ENCODE data around the gene ASMT.
"Not testable (repeated sequence)": the region's sequence is repeated elsewhere in the genome, so short reads cannot be mapped to it uniquely, and the experiment has no call there.

Gene ASMT

GRCh38 chrX:1652011-1652811 is 37.4 kb downstream of the ASMT start:
- ATAC-seq: not testable (repeated sequence)

DNA sequence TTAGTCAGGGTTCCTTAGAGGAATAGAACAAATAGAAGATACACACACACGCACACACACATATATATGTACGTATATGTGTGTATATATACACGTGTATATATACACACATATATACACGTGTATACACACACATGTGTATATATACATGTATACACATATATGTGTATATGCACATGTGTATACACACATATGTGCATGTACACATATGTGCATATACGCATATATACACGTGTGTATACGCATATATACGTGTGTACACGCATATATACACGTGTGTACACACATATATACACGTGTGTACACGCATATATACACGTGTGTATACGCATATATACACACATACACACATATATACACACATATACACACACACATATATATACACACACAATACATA is 41.5 kb downstream of the ASMT start:
- no peak for ATAC-seq

DNA sequence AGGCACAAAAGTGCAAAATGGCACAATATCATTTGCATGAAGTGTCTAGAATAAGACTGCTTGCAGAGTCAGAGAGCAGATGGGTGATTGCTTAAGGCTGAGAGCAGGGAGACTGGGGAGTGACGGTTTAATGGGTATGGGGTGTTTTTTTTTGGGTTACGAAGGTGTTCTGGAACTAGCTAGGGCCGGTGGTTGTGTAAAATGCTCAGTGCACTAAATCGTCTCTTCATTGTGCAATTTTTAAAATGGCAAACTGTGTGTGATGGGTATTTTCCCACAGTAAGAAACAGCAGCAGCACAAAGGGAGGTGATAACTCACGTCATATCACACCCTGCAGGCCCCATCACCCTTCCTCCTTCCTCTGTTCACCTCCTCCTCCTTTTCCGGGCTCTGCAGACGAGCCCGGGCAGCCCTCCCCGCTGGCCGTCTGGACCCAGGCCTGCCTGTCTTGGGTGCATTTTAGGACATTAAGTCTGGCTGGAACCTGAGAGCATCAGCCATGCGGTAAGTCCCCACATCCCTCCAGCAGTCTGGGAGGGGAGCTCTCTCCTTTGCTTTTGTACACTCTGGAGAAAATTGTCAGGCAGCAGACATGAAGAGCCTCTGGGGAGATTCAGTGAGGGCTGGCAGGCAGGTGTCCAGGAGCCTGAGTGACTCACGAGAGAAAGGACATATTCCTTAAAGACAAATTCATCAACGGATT is 42.7 kb downstream of the ASMT start:
- peak; percentile 38 to 92 for ATAC-seq

- no peak for ATAC-seq
Observed at GRCh38 chrX:1658071-1658491, 43.2 kb downstream of the ASMT start.

- no peak for ATAC-seq
Observed at GRCh38 chrX:1659664-1660461, 45.0 kb downstream of the ASMT start.

- peak in 1 of 2 donors; percentile 94 for ATAC-seq
Observed at GRCh38 chrX:1661048-1661921, 46.4 kb downstream of the ASMT start.

- ATAC-seq: peak in 1 of 2 donors; percentile 23
Observed at GRCh38 chrX:1661922-1662221, 47.0 kb downstream of the ASMT start.

DNA sequence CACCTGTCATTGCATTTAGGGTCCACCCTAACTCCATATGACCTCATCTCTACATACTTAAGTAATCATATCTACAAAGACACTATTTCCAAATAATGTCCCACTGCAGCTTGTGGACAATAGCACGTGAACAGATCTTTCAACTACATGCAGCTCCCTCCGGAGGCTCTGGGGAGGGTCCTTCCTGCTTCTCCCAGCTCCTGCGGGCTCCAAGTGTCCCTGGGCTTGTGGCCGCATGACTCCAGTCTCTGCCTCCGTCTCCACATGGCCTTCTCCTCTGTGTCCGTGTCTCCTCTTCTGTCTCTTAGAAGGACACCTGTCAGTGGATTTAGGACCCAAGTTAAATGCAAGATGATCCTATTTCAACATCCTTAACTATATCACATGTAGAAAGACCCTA is 52.7 kb downstream of the ASMT start:
- ATAC-seq: no peak

GRCh38 chrX:1673337-1673736 is 58.5 kb downstream of the ASMT start:
- no peak for ATAC-seq

DNA sequence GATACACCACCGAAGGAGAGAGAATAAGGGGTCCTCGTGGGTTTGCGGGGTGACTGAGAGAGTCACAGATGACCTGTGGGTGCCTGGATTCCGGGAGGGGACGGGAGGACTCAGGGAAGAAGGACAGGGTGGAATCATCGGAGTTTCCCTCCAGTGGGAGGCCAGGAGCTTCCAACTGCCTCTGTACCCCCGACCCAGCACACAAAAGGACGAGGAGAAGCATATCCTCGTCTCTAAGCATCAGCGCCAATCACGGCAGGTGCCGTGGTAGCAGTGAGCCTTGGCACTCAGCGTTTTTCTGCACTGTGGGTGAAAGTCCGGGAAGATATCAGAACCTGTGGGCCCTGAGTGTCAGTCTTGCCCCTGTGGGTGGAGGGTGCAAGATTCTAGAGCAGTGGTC is 62.0 kb downstream of the ASMT start:
- ATAC-seq: no peak

DNA sequence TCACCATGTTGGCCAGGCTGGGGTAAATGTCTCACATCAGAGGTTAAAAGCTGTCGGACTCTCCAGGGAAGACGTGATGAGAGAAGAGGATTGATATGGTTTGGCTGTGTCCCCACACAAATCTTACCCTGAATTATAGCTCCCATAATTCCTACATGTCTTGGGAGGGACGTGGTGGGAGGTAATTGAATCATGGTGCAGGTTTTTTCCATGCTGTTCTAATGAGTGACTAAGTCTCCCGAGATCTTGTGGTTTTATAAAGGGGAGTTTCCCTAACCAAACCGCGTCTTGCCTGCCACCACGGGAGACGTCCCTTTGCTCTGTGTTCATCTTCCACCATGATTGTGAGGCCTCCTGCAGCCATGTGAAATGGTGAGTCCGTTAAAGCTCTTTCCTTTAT is 64.4 kb downstream of the ASMT start:
- peak; percentile 81 to 94 for ATAC-seq

GRCh38 chrX:1681439-1681838 is 66.6 kb downstream of the ASMT start:
- no peak for ATAC-seq

DNA sequence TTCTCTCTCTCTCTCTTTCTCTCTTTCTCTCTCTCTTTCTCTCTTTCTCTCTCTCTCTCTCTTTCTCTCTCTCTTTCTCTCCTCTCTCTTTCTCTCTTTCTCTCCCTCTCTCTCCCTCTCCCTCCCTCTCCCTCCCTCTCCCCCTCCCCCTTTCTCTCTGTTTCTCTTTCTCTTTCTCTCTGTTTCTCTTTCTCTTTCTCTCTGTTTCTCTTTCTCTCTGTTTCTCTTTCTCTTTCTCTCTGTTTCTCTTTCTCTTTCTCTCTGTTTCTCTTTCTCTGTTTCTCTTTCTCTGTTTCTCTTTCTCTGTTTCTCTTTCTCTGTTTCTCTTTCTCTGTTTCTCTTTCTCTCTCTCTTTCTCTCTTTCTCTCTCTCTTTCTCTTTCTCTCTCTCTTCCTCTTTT is 67.0 kb downstream of the ASMT start:
- not testable (repeated sequence) for ATAC-seq

- not testable (repeated sequence) for ATAC-seq
Observed at GRCh38 chrX:1682501-1682900, 67.6 kb downstream of the ASMT start.

DNA sequence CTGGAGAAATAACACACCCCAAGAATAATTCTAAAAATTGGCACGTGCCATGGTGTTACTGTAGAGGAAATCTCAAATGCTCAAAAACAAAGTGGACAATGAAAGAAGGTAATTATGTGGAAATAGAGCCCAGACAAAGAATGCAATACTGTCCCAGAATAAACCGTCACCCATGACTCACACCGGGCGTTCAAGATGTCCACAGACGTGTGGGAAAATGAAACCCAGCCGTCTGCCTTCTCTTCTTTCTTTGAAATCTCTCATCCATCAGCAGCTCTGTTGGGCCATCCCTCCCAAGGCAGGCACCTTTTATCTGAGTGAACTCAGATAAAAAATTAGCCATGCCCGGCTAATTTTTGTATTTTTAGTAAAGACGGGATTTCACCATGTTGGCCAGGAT is 70.0 kb downstream of the ASMT start:
- ATAC-seq: not testable (repeated sequence)

GRCh38 chrX:1685444-1685880 is 70.6 kb downstream of the ASMT start:
- ATAC-seq: not testable (repeated sequence)

DNA sequence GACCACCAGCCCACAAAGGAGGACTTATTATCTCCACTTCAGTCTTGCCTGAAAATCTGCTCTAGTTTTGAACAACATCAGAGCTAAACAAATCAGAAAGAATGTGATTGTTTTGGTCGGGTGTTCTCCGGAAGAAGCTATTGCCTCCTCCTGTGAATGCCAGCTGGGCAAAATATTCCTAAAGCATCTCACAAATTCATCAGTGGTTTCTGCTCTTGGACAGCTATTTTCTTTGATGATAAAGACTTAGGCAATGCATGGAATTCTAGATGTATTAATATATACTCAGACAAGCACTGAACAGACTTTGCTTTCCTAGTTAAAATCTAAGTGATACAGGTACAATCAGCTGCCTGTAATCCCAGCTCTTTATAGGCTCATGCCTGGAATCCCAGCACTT is 71.8 kb downstream of the ASMT start:
- ATAC-seq: no peak
